GM19452 (cell line): ENCODE results near the gene MORC1.
"Not testable (repeated sequence)": the region's sequence is repeated elsewhere in the genome, so short reads cannot be mapped to it uniquely, and the experiment has no call there.

Experiments
- ATAC-seq: cut with Tn5 transposase; IDR thresholded peaks from one replicate; pipeline ENCODE4 v1.9.1; 2021; ENCODE audit not compliant: unreplicated experiment

The MORC1 gene

GRCh38 chr3:109112946-109113760 is 4.8 kb downstream of the MORC1 start:
- no peak for ATAC-seq

GRCh38 chr3:109109574-109109973 is 8.4 kb downstream of the MORC1 start:
- ATAC-seq, result no peak

GRCh38 chr3:109098079-109098644 is 19.8 kb downstream of the MORC1 start:
- ATAC-seq, result no peak

- no peak for ATAC-seq
Observed at GRCh38 chr3:109095166-109095565, 22.8 kb downstream of the MORC1 start.

GRCh38 chr3:109093561-109093960 is 24.4 kb downstream of the MORC1 start:
- ATAC-seq, result no peak

- no peak for ATAC-seq
Observed at GRCh38 chr3:109091846-109092245, 26.1 kb downstream of the MORC1 start.

GRCh38 chr3:109089265-109089664 is 28.7 kb downstream of the MORC1 start:
- no peak for ATAC-seq

- peak; percentile 99 for ATAC-seq
Observed at GRCh38 chr3:109081746-109082510, 36.0 kb downstream of the MORC1 start.

- not testable (repeated sequence) for ATAC-seq
Observed at GRCh38 chr3:109080090-109080489, 37.8 kb downstream of the MORC1 start.

- no peak for ATAC-seq
Observed at GRCh38 chr3:109073116-109073515, 44.8 kb downstream of the MORC1 start.

GRCh38 chr3:109072194-109072593 is 45.7 kb downstream of the MORC1 start:
- ATAC-seq, result peak; percentile 85

- peak; percentile 46 for ATAC-seq
Observed at GRCh38 chr3:109071350-109072142, 46.4 kb downstream of the MORC1 start.

- ATAC-seq, result no peak
Observed at GRCh38 chr3:109070211-109070610, 47.7 kb downstream of the MORC1 start.

GRCh38 chr3:109066864-109067263 is 51.1 kb downstream of the MORC1 start:
- no peak for ATAC-seq

GRCh38 chr3:109059264-109059663 is 58.7 kb downstream of the MORC1 start:
- ATAC-seq, result peak; percentile 83

- ATAC-seq, result no peak
Observed at GRCh38 chr3:109057616-109058015, 60.3 kb downstream of the MORC1 start.

GRCh38 chr3:109057056-109057455 is 60.9 kb downstream of the MORC1 start:
- ATAC-seq, result no peak

GRCh38 chr3:109050591-109051167 is 67.3 kb downstream of the MORC1 start:
- ATAC-seq, result peak; percentile 64

GRCh38 chr3:109047366-109047765 is 70.6 kb downstream of the MORC1 start:
- no peak for ATAC-seq

- no peak for ATAC-seq
Observed at GRCh38 chr3:109045271-109046040, 72.5 kb downstream of the MORC1 start.
